ENCODE measurements around the gene NECTIN4.

DNA sequence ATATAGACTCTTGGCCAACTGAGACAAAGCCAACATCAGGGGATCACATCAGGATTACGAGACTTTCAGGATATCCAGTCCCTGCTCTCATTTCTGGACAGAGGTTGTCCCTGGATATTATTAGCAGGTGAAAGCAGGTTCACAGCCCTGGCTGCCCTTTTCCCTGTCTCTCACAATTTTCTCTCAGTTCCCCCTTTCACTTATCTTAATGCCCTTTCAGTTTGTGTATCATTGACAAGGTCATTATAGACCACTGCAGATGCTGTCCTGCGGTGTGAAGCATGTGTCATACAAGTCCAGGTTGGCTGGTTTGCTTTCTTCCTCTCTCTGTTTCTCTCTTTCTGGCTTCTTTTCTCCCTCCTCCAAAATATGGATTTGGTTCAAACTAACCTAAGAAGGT is 6.7 kb upstream of the NECTIN4 start:
- no peak for TF ChIP-seq CTCF (IDR thresholded peaks at IDR 0.05)
- TF ChIP-seq POLR2A (IDR thresholded peaks at IDR 0.05), result no peak
- TF ChIP-seq POLR2AphosphoS5 (IDR thresholded peaks at IDR 0.05; ENCODE audit: insufficient read depth in 1 of 2, low read depth in 1 of 2), result no peak

Data from vagina (tissue), 2 donors.